GM12891 (cell line): ENCODE data around the gene OR2B2.
A peak's percentile ranks its signal among the peaks of the same experiment; 100 is the strongest.

Experiments used
- DNase-seq: peaks from one replicate; pipeline ENCODE4 v3.0.0; 2011; ENCODE audit warnings: low spot score; ENCODE audit not compliant: insufficient read length
- FAIRE-seq: peaks from 2 replicates; lab custom pipeline; 2011; peaks lifted over from hg19 to GRCh38; lab: Jason Lieb, UNC
- PAX5 ChIP-seq: IDR thresholded peaks from 2 replicates; pipeline ENCODE4 v1.6.1; 2011; ENCODE audit warnings: low read length, moderate library complexity, mild to moderate bottlenecking; ENCODE audit not compliant: insufficient read depth, severe bottlenecking
- POLR2A ChIP-seq: IDR thresholded peaks from 2 replicates; pipeline ENCODE4 v1.6.1; 2011; ENCODE audit warnings: low read depth, low read length, control low read depth
- POLR2AphosphoS5 ChIP-seq: IDR thresholded peaks from 2 replicates; pipeline ENCODE4 v1.6.1; 2011; ENCODE audit warnings: low read depth, low read length, control low read depth
- POU2F2 ChIP-seq: IDR thresholded peaks from 2 replicates; pipeline ENCODE4 v1.6.1; 2011; ENCODE audit warnings: low read depth, mild to moderate bottlenecking, control low read depth, low read length, moderate library complexity
- SPI1 ChIP-seq: IDR thresholded peaks from 2 replicates; pipeline ENCODE4 v1.6.1; 2011; ENCODE audit warnings: low read depth, low read length, control low read depth
- TAF1 ChIP-seq: IDR thresholded peaks from 2 replicates; pipeline ENCODE4 v1.6.1; 2011; ENCODE audit warnings: low read depth, low read length, control low read depth

Gene OR2B2

GRCh38 chr6:27893836-27894807 is 18.1 kb downstream of the OR2B2 start:
- peak; percentile 52 for TF ChIP-seq POLR2A
- peak; percentile 83 for TF ChIP-seq POLR2AphosphoS5
- peak; percentile 75; the same call in 1 of the 2 replicates for TF ChIP-seq POU2F2
- TF ChIP-seq TAF1: peak; percentile 37; the same call in 1 of the 2 replicates
- TF ChIP-seq PAX5: no peak
- TF ChIP-seq SPI1: no peak
- FAIRE-seq (peak; percentile 38), DNase-seq (no peak)

- FAIRE-seq (peak; percentile 92), DNase-seq (no peak)
- TF ChIP-seq POLR2AphosphoS5: peak; percentile 98
- TF ChIP-seq POLR2A: peak; percentile 98
- peak; percentile 98 for TF ChIP-seq TAF1
- TF ChIP-seq PAX5: no peak
- peak; percentile 57 for TF ChIP-seq SPI1
- peak; percentile 92 for TF ChIP-seq POU2F2
These were observed 18.9 kb downstream of the OR2B2 start for GRCh38 chr6:27893059-27893835.

- TF ChIP-seq POLR2A (peak; percentile 15; the same call in 1 of the 2 replicates), POLR2AphosphoS5 (peak; percentile 78), PAX5 (no peak), POU2F2 (no peak), TAF1 (no peak)
- FAIRE-seq (no peak), DNase-seq (no peak)
These were observed 19.5 kb downstream of the OR2B2 start for GRCh38 chr6:27892649-27893058.

GRCh38 chr6:27891320-27891875 is 20.8 kb downstream of the OR2B2 start:
- FAIRE-seq (no peak), DNase-seq (no peak)
- no peak for TF ChIP-seq PAX5
- TF ChIP-seq POLR2AphosphoS5: no peak
- TF ChIP-seq SPI1: no peak
- TF ChIP-seq TAF1: no peak
- TF ChIP-seq POU2F2: no peak
- no peak for TF ChIP-seq POLR2A

- no peak for DNase-seq
- FAIRE-seq: peak; percentile 43
- TF ChIP-seq POLR2A (peak; percentile 99), POU2F2 (peak; percentile 94), SPI1 (no peak), POLR2AphosphoS5 (peak; percentile 99), TAF1 (peak; percentile 86; the same call in 1 of the 2 replicates), PAX5 (no peak)
These were observed 21.5 kb downstream of the OR2B2 start for GRCh38 chr6:27890445-27891319.

- DNase-seq: no peak
- FAIRE-seq: peak; percentile 85
- TF ChIP-seq SPI1 (no peak), PAX5 (no peak), POU2F2 (0 out of 2 replicates have a peak, but pooled peaks have one; percentile 16), POLR2AphosphoS5 (no peak), POLR2A (no peak), TAF1 (no peak)
These were observed 22.4 kb downstream of the OR2B2 start for GRCh38 chr6:27889628-27890444.

- DNase-seq (no peak), FAIRE-seq (peak; percentile 64)
- TF ChIP-seq POLR2A (no peak), POU2F2 (no peak), SPI1 (no peak), TAF1 (no peak), PAX5 (no peak), POLR2AphosphoS5 (no peak)
These were observed 22.9 kb downstream of the OR2B2 start for GRCh38 chr6:27889275-27889627.
